ENCODE data around the gene B4GALT6.

B4GALT6 gene

GRCh38 chr18:31652357-31652756 lies 32.0 kb downstream of the B4GALT6 start:
- TF ChIP-seq CTCF (IDR thresholded peaks at IDR 0.05; ENCODE audit: low read depth, low read length) = no peak
- no peak for DNase-seq (ENCODE audit: extremely low read depth, low read depth)

DNA sequence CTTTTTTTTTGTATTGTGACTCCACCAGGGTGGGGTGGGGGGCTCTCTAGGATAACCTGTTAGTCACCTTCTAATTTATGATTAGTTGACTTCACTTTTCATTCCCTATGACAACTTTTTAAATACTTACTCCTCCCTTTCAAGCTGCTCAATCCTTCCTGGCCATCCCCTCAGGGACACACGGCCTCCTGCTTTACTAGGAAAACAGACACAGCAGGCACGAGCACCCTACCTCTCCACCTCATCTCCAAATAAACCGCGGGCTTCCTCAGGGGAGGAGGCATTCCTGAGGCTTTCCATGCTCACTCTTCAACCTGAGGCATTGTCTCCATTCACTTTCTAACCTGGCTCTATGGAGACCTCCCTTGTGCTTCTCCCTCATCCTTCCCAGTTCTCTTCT lies 33.0 kb downstream of the B4GALT6 start:
- TF ChIP-seq CTCF (IDR thresholded peaks at IDR 0.05; ENCODE audit: low read depth, low read length) = no peak
- no peak for DNase-seq (ENCODE audit: extremely low read depth, low read depth)

DNA sequence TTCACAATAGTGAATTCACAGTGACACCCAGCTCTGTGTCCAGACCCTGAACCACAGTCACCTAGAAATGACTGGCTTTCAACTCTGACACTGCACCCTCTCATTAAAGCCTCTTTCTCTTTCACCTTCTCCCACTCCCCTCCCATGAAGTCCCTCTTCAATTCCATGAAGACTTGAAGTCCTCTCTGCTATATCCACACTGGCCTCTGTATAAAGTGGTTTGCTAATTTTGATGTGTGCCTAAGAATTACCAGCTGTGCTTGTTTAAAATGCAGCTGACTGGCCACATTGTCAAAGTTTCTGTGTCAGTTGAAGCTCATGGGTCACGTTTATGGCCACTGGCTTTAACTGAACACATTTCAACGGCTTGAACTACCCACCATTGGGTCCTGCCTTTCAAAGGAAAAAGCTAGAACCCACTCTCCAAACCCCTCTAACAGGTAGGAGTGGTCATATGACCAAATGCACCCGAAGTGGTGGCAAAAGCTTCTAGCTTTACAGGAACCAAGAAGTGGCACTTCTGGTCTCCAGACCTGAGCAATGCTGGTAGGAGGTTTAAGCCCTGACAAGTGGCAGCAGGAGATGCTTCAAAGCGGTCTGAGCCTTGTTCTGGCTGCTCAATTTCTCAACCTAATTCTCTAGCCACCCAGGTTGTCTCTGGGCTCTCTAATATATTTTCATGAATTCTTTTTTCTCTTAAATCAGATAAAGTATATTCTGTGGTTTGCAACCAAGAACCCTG lies 34.2 kb downstream of the B4GALT6 start:
- DNase-seq (ENCODE audit: extremely low read depth, low read depth) = no peak
- no peak for TF ChIP-seq CTCF (IDR thresholded peaks at IDR 0.05; ENCODE audit: low read depth, low read length)

GRCh38 chr18:31649449-31649848 lies 34.9 kb downstream of the B4GALT6 start:
- TF ChIP-seq CTCF (IDR thresholded peaks at IDR 0.05; ENCODE audit: low read depth, low read length) = no peak
- no peak for DNase-seq (ENCODE audit: extremely low read depth, low read depth)

DNA sequence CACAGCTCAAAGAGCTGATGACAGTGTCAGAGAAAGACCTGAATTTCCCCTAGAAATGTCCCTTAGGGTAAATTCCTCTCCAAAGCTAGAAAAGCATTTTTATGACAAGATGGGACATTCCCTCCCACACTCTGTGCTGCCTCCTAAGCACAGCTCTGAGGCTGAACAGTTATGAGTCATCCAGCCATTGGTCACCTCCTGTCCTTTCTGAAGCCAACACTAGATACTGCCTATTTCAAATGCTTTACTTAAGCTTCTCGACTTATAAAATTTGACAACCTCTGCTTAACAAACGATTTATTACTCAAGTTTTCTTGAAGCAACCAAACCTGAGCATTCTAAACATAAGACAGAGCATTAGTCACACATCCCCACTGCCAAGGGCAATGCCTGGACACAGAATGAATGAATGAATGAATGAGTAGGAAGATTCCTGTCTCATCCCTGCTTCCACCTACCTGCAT lies 35.4 kb downstream of the B4GALT6 start:
- no peak for DNase-seq (ENCODE audit: extremely low read depth, low read depth)
- no peak for TF ChIP-seq CTCF (IDR thresholded peaks at IDR 0.05; ENCODE audit: low read depth, low read length)

DNA sequence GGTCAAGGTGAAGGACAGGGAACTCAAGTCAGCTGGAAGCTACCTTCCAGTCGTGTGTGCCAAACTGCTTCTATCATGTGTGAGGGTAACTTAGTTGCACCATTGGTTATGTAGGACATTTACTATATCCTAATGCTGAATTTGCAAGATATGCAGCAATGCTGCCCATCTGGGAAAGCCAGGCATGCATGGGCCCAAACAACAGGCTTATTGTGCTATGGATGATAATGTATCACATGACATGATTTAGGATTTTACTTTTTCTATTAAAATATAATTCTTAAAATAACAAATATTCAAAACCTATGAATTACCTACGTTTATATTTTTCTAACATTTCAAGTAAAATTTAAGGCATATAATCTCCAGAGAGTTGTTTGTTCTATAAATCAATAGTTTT lies 35.9 kb downstream of the B4GALT6 start:
- TF ChIP-seq CTCF (IDR thresholded peaks at IDR 0.05; ENCODE audit: low read depth, low read length) = no peak
- DNase-seq (ENCODE audit: extremely low read depth, low read depth) = no peak

DNA sequence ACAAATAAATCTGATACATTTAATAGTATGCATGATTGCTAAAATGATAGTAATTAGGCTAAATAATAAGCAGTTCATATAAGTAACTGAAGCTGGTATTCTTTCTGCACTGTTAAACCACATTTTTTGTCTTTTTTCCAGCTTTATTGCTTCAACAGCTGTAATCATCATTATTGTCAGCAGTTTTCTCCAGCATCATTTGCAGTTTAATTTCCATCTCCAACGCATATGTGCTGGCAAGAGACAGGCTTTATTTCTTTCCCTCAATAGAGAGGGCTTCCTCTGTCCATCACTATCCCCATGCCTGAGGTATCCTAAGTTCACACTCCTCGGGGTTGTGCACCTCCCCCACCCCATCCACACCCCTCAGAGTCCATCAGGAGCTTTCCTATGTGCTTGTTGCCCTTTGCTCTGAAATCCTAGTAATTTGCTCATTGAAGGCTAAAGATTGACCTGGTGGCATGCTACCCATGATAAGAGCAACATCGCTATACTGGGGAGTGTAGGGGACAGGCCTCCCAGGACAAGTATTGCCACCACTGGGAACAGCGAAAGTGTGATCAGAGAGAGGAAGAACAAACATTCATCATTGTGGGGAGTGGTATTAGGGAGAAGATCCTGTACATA lies 37.1 kb downstream of the B4GALT6 start:
- TF ChIP-seq CTCF (IDR thresholded peaks at IDR 0.05; ENCODE audit: low read depth, low read length) = no peak
- no peak for DNase-seq (ENCODE audit: extremely low read depth, low read depth)
